Measurements from ENCODE around the gene MVK. TPM values are rescaled to one million over a fixed set of nuclear protein-coding genes. Genes with fewer than 3 reads are reported as not detected.

Gene MVK
- total and polyA plus RNA-seq, 3 donors from 2014 or later, result 49.8 to 63.6 (median 63.1) TPM

DNA sequence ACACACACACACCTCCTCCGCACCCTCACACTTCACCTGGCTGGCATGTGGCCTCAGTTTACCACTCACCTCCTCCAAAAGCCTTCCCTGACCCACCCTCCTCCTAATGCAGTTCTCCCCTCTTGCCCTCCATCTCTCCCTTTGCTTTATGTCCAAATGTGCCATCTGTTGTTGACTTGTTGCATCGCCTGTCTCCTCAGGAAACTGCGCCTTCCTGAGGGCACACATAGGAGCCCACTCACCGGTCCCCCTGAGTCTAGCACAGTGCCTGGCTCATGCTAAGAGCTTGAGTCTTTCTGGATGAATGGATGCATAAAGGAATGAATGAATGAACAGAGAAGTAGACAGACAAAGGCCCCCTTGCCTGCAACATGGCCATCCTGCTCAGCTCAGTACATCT lies 34.0 kb downstream of the MVK start:
- intact Hi-C loops (cut with DNase I; ENCODE audit: low total_unique reads), result no loop called here
- H3K4me3 ChIP-seq, result no peak overlapping the region
- H3K36me3 ChIP-seq (ENCODE audit: low read depth, missing control alignments), result no peaks in the 10 kb centered on the region
- no peak for DNase-seq
- H3K4me1 ChIP-seq, result no peaks in the 10 kb centered on the region
- WGBS, 2 donors, result 93 to 96% methylated on average over 4 of the region's 4 CpGs
- H3K27ac ChIP-seq, result no peak overlapping the region
- TF ChIP-seq, protein P1, sequence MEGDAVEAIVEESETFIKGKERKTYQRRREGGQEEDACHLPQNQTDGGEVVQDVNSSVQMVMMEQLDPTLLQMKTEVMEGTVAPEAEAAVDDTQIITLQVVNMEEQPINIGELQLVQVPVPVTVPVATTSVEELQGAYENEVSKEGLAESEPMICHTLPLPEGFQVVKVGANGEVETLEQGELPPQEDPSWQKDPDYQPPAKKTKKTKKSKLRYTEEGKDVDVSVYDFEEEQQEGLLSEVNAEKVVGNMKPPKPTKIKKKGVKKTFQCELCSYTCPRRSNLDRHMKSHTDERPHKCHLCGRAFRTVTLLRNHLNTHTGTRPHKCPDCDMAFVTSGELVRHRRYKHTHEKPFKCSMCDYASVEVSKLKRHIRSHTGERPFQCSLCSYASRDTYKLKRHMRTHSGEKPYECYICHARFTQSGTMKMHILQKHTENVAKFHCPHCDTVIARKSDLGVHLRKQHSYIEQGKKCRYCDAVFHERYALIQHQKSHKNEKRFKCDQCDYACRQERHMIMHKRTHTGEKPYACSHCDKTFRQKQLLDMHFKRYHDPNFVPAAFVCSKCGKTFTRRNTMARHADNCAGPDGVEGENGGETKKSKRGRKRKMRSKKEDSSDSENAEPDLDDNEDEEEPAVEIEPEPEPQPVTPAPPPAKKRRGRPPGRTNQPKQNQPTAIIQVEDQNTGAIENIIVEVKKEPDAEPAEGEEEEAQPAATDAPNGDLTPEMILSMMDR (IDR thresholded peaks at IDR 0.05), result no peak
- TF ChIP-seq POLR2A (IDR thresholded peaks at IDR 0.05), result no peak
- H3K27me3 ChIP-seq, result no peaks in the 10 kb centered on the region
- H3K9me3 ChIP-seq, result no peaks in the 10 kb centered on the region

DNA sequence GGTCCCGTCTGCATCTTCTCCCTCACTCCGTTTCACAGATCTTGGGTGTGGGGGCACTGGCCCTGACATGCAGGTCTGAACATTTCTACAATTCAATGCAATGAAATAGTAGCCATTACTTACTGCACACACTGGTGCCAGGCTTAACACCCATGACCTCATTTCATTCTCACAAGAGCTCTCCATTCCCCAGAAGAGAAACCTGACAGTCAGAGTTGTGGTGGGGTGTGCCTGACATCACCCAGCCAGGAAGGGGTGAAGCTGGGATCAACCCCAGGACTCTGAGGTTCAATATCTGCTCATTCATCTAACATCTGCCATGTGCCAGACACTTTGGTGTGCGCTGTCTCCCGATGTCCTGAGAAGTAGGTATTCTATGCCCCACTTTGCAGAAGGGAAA lies 34.7 kb downstream of the MVK start:
- TF ChIP-seq, protein P1 (IDR thresholded peaks at IDR 0.05), result no peak
- TF ChIP-seq POLR2A (IDR thresholded peaks at IDR 0.05), result no peak
- H3K9me3 ChIP-seq, result no peaks in the 10 kb centered on the region
- WGBS, 2 donors, result 79 to 100% methylated on average over 2 to 4 of the region's 4 CpGs
- no peaks in the 10 kb centered on the region for H3K36me3 ChIP-seq (ENCODE audit: low read depth, missing control alignments)
- H3K27me3 ChIP-seq, result no peaks in the 10 kb centered on the region
- no peak overlapping the region for H3K27ac ChIP-seq
- H3K4me1 ChIP-seq, result no peaks in the 10 kb centered on the region
- intact Hi-C loops (cut with DNase I; ENCODE audit: low total_unique reads), result no loop called here
- no peak for DNase-seq
- no peak overlapping the region for H3K4me3 ChIP-seq

DNA sequence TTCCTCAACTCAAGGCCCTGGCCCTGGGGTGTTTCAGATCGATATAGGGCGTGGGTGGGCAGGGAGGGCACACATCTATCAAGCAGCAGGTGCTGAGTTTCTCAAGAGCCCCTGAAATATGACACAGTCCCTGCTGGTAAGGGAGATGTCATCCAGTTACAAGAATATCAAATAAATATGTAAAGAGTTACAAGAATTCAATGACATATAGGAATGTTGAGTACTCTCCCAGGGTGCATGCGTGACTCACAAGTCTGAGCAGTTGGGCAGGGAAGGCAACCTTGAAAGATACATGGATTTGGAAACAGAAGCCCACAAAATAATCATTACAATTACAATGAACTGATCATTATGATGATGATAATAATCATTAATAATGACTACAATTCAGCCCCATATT lies 35.2 kb downstream of the MVK start:
- H3K9me3 ChIP-seq, result no peaks in the 10 kb centered on the region
- H3K27ac ChIP-seq, result no peak overlapping the region
- no peaks in the 10 kb centered on the region for H3K4me1 ChIP-seq
- H3K4me3 ChIP-seq, result no peak overlapping the region
- no peak for DNase-seq
- TF ChIP-seq POLR2A (IDR thresholded peaks at IDR 0.05), result no peak
- TF ChIP-seq, protein P1 (IDR thresholded peaks at IDR 0.05), result no peak
- WGBS, 2 donors, result 91 to 95% methylated on average over 3 of the region's 3 CpGs
- intact Hi-C loops (cut with DNase I; ENCODE audit: low total_unique reads), result no loop called here
- no peaks in the 10 kb centered on the region for H3K36me3 ChIP-seq (ENCODE audit: low read depth, missing control alignments)
- H3K27me3 ChIP-seq, result no peaks in the 10 kb centered on the region

DNA sequence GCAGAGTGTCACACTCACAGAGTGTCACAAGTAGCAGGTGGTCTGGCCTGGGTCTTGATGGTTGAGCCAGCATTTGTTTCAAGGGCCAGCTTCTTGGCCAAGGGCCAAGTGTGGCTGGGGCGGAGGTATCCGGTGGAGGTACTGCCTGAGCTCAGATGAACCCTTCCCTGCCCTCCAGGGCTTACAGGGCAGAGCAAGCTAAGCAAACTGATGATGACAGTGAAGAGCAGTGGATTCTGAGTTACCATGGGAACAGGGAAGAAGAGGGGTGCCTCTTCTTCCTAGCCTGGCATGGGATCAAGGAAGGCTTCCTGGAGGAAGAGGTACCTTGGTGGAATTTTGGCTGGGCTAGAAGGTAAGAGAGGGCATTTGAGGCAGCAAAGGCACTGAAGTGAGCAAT lies 35.7 kb downstream of the MVK start:
- Histone ChIP-seq H3K27me3 (no peaks in the 10 kb centered on the region), H3K9me3 (no peaks in the 10 kb centered on the region), H3K4me1 (no peaks in the 10 kb centered on the region), H3K27ac (no peak overlapping the region), H3K36me3 (ENCODE audit: low read depth, missing control alignments) (no peaks in the 10 kb centered on the region), H3K4me3 (no peak overlapping the region)
- WGBS, 2 donors, result 62 to 74% methylated on average over 2 of the region's 2 CpGs
- no peak for DNase-seq
- intact Hi-C loops (cut with DNase I; ENCODE audit: low total_unique reads), result no loop called here
- no peak for TF ChIP-seq POLR2A (IDR thresholded peaks at IDR 0.05)

DNA sequence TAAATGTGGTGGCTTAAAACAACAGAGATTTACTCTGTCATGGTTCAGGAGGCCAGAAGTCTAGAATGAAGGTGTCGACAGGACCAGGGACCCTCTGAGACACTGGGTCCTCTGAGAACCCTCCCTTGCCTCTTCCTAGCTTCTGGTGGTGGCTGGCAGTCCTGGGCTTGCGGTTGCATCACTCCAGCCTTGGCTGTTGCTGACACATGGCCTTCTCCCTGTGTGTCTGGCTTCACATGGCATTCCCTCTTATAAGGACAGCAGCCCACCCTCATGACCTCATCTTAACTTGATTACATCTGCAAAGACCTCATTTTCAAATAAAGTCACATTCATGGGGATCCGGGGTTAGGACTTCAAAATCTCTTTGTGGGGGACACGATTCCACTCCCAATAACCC lies 36.9 kb downstream of the MVK start:
- Histone ChIP-seq H3K4me3 (no peak overlapping the region), H3K9me3 (no peaks in the 10 kb centered on the region), H3K4me1 (no peaks in the 10 kb centered on the region), H3K36me3 (ENCODE audit: low read depth, missing control alignments) (no peaks in the 10 kb centered on the region), H3K27me3 (no peaks in the 10 kb centered on the region), H3K27ac (no peak overlapping the region)
- intact Hi-C loops (cut with DNase I; ENCODE audit: low total_unique reads), result no loop called here
- WGBS, 2 donors, result 92 to 97% methylated on average over 4 of the region's 4 CpGs
- TF ChIP-seq POLR2A (IDR thresholded peaks at IDR 0.05), result no peak
- TF ChIP-seq, protein P1 (IDR thresholded peaks at IDR 0.05), result no peak
- DNase-seq, result no peak
